Left forelimb (tissue), 1 donor: ENCODE results near the gene TJP3.

Experiments
- DNase-seq: peaks from one replicate; pipeline ENCODE4 v3.0.0-alpha.2; 2018; ENCODE audit warnings: low spot score

The TJP3 gene

DNA sequence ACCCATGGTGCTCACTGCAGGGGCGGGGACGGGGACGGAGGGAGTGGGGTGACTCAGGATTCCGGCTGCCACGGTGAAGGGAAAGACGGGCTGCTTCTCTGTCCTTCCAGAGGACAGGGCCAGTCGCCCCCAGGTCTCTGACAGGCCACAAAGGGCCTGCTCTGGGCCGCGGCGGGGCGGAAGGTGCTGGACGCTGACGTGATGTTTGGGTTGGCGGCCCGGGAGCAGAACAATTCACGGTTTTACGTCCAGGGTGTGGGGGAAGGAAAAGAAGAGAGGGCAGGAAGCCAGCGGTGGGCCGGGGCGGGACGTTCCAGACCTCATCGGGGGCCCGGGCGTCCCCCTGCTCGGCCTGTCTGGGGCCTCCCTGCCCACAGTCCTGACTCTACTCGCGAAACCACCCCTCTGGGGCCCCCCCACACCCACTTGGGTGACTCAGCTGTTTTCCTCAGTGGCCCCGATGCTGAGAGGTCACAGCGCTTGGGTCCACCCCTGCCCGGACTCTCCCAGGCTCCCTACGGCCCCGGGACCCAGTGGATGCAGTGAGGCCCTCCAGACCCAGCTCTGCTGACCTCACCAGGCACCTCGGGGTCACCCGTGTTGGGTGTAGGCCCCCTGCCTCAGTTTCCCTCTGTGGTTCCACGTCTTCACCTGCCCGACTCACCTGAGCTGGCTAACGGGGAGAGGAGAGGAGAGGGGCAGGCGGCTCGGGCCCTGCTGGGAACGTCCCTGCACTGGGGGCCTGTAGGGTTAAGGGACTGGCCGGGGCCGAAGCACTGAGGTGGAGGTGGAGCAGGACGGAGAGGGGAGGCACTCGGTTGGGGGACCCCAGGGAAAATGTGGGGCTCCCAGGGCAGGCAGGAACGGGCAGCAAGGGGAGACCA, 37.1 kb upstream of the TJP3 start:
- peak; percentile 81 for DNase-seq

DNA sequence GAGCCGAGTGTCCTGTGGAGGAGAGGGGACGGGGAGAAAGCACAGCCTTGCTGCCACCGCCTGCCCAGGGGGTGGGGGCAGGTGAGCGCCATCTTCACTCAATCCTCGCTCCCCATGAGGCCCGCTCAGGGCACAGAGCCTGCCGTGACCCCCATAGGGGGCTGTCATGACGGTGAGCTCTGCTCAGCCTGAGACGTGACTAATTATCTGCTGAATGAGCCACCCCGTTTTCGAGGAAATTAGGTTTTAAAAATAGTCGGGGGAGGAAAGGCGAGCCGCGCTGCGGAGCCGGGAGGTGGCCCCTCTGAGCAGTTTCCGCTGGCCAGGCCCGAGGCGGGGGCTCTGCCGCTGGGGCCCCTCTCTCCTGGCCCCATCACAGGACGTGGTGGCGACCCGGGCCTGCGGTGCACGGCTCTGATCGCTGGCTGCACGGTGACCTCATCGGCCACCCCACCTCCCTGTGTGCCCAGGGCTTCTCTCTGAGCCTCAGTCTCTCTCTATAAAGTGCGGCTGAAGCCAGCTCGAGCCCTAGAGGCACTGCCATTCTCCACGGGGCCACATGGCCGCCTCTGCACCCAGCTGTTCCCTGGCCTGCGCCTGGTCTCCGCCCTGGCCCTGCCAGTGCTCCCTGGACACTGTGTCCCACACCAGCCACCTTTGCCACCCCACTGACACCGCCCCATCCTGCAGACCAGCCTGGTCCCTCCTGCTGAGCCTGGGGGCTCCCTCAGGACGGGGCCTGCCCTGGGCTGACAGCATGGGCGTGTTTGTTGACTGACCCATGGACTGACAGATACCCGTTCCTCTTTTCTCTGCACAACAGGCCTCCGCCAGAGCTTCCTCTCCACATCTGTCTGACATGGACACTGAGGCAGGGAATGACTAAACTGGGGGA, 36.3 kb upstream of the TJP3 start:
- DNase-seq = no peak

DNA sequence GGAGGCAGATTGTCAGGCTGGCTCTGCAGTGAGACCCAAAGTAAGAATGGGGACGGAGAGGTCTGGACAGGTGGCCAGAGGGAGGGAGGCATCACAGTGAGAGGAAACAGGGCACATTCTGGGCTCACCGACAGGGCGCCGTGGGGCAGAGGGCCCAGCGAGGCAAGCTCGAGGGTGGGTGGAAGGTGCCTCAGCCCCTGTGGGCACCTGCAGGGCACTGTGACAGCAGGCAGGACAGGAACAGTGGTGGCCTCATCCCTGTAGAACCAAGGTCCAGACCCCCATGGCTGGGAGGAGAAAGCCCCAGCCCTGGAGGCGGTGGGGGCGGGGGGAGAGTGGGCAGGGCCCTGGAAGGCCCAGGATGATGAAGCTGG, 35.6 kb upstream of the TJP3 start:
- DNase-seq = no peak

DNA sequence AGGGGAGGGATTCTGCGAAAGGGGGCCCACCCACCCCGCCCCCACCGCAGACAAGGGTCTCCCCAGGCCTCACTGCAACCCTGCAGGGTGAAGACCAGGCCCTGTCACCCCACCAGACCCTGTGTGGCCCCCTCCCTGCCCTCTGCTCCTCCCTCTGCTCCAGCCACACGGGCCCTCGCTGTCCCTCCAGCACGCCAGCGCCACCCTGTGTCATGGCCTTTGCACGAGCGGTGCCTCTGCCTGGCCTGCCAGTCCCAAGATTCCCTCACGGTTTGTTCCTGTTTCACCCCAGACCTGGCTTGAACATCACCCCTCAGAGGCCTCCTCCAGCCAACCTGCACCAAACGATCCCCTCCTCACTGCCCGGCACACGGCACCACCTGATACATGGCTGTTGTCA, 35.2 kb upstream of the TJP3 start:
- no peak for DNase-seq

DNA sequence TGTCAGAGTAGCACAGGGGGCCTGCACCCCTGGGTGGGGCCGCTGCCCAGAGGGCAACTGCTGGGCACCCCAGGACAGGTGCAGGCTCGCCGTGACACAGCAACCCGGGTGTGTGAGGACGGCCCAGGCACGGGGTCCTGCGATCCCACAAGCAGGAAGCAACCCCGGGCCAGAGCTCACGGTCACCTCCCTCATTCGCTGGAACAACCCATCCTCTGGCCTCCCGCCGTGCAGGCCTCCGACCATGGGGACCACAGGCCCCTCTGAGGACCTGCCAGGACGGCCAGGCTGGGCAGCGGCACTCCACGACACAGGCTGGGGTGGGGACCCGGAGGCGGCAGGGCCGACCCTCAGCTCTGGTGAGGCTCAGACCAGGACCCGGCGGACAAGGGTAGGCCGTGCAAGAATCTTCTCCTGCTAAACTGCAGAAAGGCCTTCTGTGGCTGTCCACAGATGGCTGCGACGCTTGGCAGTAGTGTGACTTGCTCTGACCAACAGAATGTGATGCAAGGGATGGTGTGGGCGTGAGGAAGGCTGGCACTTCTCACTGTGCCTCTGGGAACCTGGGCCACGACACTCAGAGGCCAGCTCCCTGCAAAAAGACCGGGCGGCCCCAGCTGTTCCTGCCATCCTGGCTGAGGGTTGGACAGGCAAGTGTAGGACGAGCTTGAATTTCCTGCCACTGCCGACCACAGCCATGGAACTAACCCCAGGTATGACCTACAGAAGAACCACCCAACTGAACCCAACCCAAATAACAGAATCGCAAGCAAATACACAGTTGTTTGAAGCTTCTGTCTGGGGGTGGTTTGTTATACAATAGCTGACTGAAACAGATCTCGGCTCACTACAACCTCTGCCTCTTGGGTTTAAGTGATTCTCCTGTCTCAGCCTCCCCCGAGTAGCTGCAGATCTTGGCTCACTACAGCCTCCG, 34.4 kb upstream of the TJP3 start:
- no peak for DNase-seq

DNA sequence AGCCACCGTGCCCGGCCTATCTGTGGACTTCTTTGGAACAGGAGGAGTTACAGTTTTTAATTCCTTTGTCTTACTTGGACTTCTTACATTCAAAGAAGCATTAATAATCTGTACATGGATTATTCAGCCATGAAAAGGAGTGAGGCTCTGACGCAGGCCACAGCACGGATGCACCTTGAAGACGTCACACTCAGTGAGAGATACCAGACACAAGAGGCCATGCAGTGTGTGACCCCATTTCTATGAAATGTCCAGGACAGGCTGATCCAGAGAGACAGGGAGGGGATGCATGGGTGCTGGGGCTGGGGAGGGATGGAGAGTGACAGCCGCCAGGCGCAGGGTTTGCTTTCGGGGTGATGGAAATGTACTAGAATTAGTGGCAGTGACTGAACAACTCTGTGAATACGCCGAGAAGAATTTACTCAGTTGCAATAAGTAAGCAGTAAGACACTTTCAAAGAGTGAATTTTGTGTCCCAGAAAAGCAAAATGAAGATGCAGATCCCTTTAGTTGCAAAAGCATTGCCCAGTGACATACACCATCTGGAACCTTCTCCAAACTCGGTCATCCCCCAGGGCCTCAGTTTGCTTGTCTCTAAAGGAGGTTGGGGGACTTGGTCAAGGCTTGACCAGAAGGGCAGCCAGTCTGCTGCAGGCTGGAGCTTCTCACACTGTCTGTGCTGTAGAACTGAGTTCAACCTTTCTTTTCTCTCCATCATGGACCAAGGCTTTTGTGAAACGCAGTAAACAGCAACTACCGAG, 33.2 kb upstream of the TJP3 start:
- DNase-seq = no peak

DNA sequence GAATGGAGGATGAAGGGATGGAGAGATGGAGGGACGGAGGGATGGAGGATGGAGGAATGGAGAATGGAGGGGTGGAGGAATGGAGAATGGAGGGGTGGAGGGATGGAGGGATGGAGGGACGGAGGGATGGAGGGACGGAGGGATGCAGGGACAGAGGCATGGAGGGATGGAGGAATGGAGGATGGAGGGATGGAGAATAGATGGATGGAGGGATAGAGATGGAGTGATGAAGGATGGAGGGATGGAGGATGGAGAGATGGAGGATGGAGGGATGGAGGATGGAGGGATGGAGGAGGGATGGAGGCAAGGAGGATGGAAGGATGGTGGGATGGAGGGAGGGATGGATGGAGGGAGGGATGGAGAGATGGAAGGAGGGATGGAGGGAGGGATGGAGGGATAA, 30.0 kb upstream of the TJP3 start:
- no peak for DNase-seq

DNA sequence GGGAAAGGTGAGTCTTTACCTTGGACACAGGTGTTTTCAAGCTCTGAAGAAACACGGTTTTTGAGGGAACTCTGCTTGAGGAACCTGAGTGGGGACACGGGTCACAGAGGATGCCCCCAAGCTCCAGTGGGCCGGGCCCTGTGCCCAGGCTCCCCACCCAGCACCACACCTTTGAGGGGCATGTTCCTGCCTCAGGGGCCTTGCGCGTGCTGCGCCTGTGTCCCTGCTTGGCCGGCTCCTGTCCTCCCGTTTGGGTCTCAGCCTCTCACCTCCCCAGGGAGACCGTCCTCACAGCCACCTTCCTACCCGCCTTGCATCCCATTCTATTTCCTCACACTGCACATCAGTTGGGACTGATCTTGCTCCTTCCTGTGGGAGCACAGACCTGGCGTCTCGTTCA, 29.0 kb upstream of the TJP3 start:
- DNase-seq = no peak

DNA sequence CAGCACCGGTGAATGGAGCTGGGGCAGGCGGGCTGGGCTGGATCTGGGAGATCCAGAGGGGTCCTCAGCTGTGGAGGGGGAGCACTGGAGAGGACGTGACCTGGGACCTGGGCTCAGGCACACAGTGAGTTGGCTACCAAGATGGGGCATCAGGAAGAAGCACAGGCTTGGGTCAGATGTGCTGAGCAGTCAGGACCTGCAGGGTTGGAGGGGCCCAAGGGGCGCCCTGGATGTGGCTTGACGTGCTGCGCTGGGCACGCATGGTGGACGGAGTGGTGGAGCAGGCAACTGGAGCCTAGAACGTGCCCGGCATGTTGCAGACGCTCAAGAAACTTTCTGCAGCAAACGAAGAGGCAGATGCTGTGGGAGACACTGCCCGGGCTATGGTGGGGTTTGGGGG, 28.6 kb upstream of the TJP3 start:
- DNase-seq = no peak

DNA sequence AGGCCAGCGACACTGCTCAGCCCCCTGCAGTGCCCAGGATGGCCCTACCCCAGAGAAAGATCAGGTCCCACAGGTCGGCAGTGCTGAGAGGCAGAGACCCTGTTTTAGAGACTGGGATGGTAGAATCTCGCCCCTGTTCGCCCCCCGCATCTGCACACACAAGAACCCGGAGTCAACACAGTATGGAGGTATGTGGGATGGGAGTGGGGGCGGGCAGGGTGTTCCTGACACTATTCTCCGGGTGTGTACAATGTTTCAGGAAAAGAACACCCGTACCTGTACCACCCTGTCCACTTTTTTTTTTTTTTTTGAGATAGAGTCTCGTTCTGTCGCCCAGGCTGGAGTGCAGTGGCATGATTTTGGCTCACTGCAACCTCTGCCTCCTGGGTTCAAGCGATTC, 27.2 kb upstream of the TJP3 start:
- no peak for DNase-seq

DNA sequence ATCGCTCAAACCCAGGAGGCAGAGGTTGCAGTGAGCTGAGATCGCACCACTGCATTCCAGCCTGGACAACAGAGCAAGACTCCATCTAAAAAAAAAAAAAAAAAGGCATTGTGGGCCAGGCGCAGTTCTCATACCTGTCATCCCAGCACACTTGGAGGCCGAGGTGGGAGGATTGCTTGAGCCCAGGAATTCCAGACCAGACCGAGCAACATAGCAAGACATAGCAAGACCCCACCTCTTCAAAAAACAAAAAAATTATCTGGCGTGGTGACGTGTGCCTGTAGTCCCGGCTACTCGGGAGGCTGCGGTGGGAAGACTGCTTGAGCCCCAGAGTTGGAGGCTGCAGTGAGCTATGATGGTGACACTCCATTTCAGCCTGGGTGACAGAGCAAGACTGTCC, 25.9 kb upstream of the TJP3 start:
- no peak for DNase-seq

DNA sequence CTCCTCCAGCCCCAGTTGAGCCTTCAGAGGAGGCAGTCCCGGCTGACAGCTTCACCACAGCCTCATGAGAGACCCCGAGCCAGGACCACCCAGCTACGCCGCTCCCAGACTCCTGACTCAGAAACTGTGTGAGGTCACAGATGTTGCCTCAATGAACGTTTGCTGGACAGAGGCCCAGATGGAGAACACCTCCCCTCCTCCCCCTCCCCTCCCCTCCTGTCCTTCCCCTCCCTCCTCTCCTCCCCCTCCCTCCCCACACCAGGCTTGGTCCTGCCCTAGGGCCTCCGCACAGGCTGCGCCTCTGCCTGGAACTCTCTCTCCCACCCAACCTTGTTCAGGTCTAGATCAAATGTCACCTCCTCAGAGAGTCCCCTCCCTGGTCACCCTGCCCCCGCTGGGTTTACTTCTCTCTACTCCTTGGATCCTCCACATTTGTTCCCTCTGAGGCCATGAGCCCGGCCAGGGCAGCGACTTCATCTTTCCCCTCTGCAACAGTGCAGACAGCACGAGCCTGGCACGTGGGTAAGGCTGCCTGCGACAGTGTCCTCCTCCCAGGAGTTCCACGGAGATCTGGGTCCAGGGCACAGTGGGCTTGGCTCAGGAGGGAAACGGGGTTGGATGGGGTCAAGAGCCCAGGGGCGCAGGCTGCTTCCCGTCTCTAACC, 25.3 kb upstream of the TJP3 start:
- DNase-seq = no peak

DNA sequence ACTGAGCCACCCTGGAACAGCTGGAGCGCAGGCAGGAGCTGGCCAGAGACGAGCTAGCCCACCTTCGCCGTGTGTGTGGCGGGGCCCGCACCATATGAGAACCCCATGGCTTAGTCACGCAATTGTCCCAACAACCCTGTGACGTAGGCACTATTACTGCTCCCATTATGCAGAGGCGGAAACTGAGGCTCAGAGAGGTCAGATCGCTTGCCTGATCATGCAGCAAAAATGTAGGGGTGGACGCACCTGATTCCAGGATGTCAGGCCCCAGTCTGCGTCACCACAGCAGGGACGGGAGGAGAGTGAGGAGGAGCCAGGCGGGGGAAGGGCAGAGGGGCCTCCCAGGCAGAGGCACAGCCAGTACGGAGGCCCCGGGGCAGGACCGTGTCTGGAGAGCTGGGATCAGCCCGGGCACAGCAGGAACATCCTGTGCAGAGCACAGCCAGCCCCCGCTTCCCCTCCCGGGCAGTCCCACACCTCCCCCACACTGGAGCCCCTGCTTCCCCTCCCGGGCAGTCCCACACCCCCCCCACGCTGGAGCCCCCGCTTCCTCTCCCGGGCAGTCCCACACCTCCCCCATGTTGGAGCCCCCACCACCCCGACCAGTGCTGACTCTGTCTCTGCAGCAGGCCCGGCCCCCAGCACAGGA, 24.7 kb upstream of the TJP3 start:
- no peak for DNase-seq

DNA sequence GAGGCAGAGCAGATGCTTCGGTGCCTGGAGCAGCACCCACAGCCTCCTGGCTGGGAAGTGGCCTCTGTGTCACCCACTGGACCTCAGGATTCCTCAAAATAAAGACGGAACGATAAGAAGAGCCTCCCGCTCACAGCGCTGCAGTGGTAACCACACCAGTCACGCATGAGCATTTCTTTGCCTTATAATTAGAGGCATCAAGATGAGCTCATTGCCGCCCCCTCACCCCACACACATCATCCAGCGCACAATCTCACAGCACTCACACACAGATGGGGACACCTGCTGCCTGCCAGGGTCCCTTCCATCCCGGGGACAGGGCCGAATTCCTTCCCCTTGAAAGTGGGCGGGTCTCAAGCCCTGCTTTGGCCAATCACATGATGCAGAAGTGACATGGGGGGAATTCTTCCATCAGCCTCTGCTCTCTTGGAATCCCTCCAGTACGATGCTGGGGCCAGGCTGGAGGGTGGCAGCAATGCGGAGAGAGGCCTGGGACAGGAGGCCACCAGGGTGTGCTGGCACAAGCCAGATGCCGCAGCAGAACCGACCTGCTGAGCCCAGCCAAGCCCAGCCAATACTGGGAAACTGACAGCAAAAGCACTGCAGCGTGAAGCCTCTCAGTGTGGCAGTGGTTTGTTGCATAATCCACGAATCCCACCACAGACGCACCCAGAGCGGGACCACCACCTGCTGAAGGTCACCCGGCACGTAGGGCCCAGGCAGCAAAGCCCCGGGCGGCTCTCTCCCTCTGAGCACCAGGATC, 23.9 kb upstream of the TJP3 start:
- no peak for DNase-seq

DNA sequence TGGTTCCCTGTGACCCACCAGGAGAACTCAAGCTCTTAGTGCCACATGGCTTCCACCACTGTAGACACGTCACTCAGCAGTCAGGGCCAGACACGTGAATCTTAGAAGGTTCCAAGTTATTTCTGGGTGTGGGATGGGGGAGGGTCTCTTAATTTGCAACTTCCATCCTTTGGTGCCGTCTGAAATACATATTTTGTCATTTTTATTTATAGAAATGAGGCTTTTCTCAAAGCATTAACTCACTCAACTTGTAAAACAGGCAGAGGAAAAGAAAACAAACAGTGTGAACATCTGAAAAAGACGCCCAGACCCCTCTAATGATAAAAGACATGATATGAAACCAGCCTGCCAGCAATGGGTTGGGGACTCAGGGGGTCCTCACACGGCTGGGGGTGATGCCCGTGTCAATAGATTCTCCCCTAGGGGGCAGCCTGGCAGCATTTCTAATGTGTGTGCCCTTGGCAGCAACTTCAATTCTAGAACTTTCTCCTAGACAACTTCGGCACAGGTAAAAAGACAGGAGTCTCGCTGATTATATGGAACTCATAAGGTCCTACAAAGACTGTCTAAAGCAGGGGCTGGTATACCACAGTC, 23.3 kb upstream of the TJP3 start:
- DNase-seq = no peak

DNA sequence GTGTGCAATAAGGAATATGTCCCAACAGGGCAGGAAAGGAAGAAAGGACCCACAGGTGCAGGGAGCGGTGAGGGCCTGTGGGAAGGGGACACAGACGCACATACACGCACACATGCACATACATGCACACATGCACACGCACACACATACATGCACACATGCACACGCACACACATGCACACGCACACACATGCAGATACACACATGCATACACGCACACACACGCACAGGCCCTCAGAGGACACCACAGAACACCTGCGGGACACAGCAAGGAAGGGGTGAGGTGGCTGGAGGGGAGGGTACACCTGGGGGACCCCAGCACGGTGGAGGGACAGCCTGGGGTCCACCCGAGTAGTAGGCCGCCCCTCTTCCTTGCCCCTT, 20.8 kb upstream of the TJP3 start:
- no peak for DNase-seq

DNA sequence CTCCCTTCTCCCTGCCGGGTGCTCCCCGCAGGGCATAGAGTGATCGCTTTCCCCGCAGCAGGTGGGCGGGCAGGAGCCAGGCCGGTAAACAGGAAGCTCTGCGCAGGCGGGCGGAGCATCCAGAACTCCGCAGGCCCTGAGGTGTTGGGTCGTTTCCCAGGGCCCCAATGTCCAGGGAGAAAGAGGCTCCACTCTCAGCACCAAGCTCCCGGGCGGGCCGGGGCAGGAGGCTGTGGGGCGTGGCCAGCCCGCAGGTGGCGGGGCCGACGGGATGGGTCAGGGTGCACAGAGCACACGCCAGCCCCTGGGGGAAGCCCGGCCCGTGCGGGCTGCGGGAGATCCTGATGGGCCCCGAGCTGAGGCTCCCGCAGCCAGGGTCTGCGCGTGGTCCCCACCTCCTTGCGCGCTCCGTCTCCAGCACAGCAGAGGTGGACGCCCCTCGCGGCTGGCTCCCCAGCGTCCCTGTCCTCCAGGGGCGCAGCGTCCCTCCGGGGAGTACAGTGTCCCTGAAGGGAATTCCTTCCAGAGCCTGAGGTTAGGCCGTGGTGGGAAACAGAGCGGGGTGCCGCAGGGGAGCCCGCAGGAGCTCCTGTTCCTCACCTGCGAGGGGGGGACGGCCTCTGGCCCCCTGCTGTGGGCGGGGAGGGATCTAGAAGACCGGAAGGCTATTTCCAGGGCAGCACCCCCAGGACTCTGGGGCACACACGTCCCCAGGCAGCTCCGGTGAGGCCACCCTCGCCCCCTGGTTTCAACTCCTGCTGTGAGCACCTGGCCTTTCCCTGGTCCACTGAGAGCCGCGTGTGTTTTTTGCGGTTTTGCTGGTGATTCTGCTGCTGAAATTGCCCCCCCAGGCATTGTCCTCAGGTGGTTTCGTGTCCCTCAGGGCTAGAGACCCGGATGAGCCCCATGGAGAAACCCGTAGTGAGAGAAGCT, 20.1 kb upstream of the TJP3 start:
- DNase-seq = no peak
